Keratinocyte (primary cell): ENCODE data around the gene GINS2. TPM values are rescaled to one million over a fixed set of nuclear protein-coding genes. Genes with fewer than 3 reads are reported as not detected.

Experiments used
- DNase-seq: peaks from one replicate; pipeline ENCODE4 v3.0.0-alpha.2; 2011; ENCODE audit warnings: low read depth, missing footprints, low spot score
- FAIRE-seq: peaks from 2 replicates; lab custom pipeline; 2011; peaks lifted over from hg19 to GRCh38; lab: Jason Lieb, UNC
- H2AFZ ChIP-seq: 2 replicates; pipeline ENCODE4 v1.6.0; 2012; ENCODE audit warnings: low read length, control low read depth, inconsistent platforms; ENCODE audit not compliant: control insufficient read depth
- H3K27ac ChIP-seq: 2 replicates; pipeline ENCODE4 v1.5.1; 2011; ENCODE audit warnings: low read length; ENCODE audit not compliant: control insufficient read depth, insufficient read depth
- H3K27me3 ChIP-seq: 3 replicates; pipeline ENCODE4 v1.6.0; 2011; ENCODE audit warnings: low read length; ENCODE audit not compliant: control insufficient read depth, insufficient read depth; ENCODE audit errors: extremely low read depth
- H3K36me3 ChIP-seq, 2 experiments: 2 replicates in 1 of 2; 3 replicates in 1 of 2; pipeline ENCODE4 v1.5.1; 2011; ENCODE audit warnings: low read length in 2 of 2, mild to moderate bottlenecking in 1 of 2; ENCODE audit not compliant: control insufficient read depth in 2 of 2, insufficient read depth in 2 of 2; ENCODE audit errors: extremely low read depth in 1 of 2
- H3K4me1 ChIP-seq: 3 replicates; pipeline ENCODE4 v1.5.1; 2011; ENCODE audit warnings: low read length; ENCODE audit not compliant: control insufficient read depth, insufficient read depth; ENCODE audit errors: extremely low read depth
- H3K4me2 ChIP-seq: 3 replicates; pipeline ENCODE4 v1.6.0; 2011; ENCODE audit warnings: low read depth, low read length; ENCODE audit not compliant: control insufficient read depth, insufficient read depth; ENCODE audit errors: extremely low read depth
- H3K4me3 ChIP-seq, 3 experiments: fragments of 200-600 bp in 1 of 3; sonication (generic) in 1 of 3; 2 replicates in 2 of 3; 3 replicates in 1 of 3; pipeline ENCODE4 v1.5.1; 2011 to 2016; ENCODE audit warnings: low read length in 3 of 3, mild to moderate bottlenecking in 3 of 3, control low read depth in 2 of 3, inconsistent platforms in 1 of 3, low read depth in 1 of 3, mixed read lengths in 1 of 3, mixed run types in 1 of 3, moderate library complexity in 1 of 3; ENCODE audit not compliant: control insufficient read depth in 2 of 3, insufficient read depth in 2 of 3; ENCODE audit errors: extremely low read depth in 1 of 3
- H3K79me2 ChIP-seq: 2 replicates; pipeline ENCODE4 v1.6.0; 2012; ENCODE audit warnings: low read length; ENCODE audit not compliant: control insufficient read depth, insufficient read depth
- H3K9ac ChIP-seq: 3 replicates; pipeline ENCODE4 v1.6.0; 2011; ENCODE audit warnings: low read length; ENCODE audit not compliant: control insufficient read depth, insufficient read depth; ENCODE audit errors: extremely low read depth
- H3K9me1 ChIP-seq: 3 replicates; pipeline ENCODE4 v1.6.0; 2011; ENCODE audit warnings: low read length; ENCODE audit not compliant: control insufficient read depth, insufficient read depth; ENCODE audit errors: extremely low read depth
- H3K9me3 ChIP-seq: 2 replicates; pipeline ENCODE4 v1.5.1; 2012; ENCODE audit warnings: low read depth, low read length; ENCODE audit not compliant: control insufficient read depth
- H4K20me1 ChIP-seq: 3 replicates; pipeline ENCODE4 v1.6.0; 2011; ENCODE audit warnings: low read length; ENCODE audit not compliant: control insufficient read depth, insufficient read depth; ENCODE audit errors: extremely low read depth
- CTCF ChIP-seq, 3 experiments: IDR thresholded peaks in 1 of 3; conservative IDR thresholded peaks in 1 of 3; optimal IDR thresholded peaks in 1 of 3; 2 replicates in 2 of 3; 3 replicates in 1 of 3; pipeline versions ENCODE3 to v1.5.1; 2011; ENCODE audit warnings: low read length in 3 of 3, mild to moderate bottlenecking in 3 of 3, moderate library complexity in 2 of 3, control low read depth in 1 of 3, inconsistent platforms in 1 of 3; ENCODE audit not compliant: insufficient read depth in 2 of 3; ENCODE audit errors: extremely low read depth in 1 of 3
- EZH2 ChIP-seq: IDR thresholded peaks from one replicate; pipeline ENCODE4 v1.6.1; 2012; ENCODE audit warnings: inconsistent platforms, mild to moderate bottlenecking, low read length, moderate library complexity
- dilution Hi-C: fragments of 300-500 bp; cut with MboI; formaldehyde crosslinking; loops from one replicate; pipeline ENCODE4 v1.7.0; 2020; ENCODE audit warnings: low sequenced_read_pairs; ENCODE audit not compliant: extremely low pct_ligation_motif_present
- polyA plus RNA-seq, 5 experiments: library from polyadenylated mRNA; depleted of rRNA in 3 of 5; stranded (reverse) in 3 of 5; stranded (forward) in 1 of 5; unstranded in 1 of 5; fragments of >200 nt; gene quantifications; 1 replicate in 1 of 5; 2 replicates in 3 of 5; 3 replicates in 1 of 5; pipeline versions ENCODE4 v1.2.1 to v1.2.3, GENCODE V29; 2011 to 2012; ENCODE audit warnings: missing spikeins in 2 of 5, low read depth in 1 of 5, low replicate concordance in 1 of 5

Gene GINS2
- polyA plus RNA-seq, 1 donor (not counting 4 experiments of a cell fraction or from before 2014, with no cell fraction given): 11.2 TPM

- peaks cover 4% of the 10 kb centered on the region for H4K20me1 ChIP-seq
- H3K4me3 ChIP-seq: no peak overlapping the region
- no peaks in the 10 kb centered on the region for H3K27me3 ChIP-seq
- no peak overlapping the region for H3K4me2 ChIP-seq
- dilution Hi-C loops: no loop called here
- H3K27ac ChIP-seq: no peak overlapping the region
- FAIRE-seq (no peak), DNase-seq (no peak)
- peaks cover 2 to 27% of the 10 kb centered on the region in 2 experiments for H3K36me3 ChIP-seq
- no peak overlapping the region for H3K9ac ChIP-seq
- peaks cover 3% of the 10 kb centered on the region for H3K4me1 ChIP-seq
- no peaks in the 10 kb centered on the region for H3K79me2 ChIP-seq
- H3K9me1 ChIP-seq: no peaks in the 10 kb centered on the region
- no peaks in the 10 kb centered on the region for H3K9me3 ChIP-seq
- TF ChIP-seq CTCF (optimal IDR thresholded peaks at IDR 0.05 in 1 of 3, IDR thresholded peaks at IDR 0.05 in 1 of 3, conservative IDR thresholded peaks at IDR 0.05 in 1 of 3; ENCODE audit: extremely low read depth in 1 of 3, insufficient read depth in 2 of 3, low read length in 3 of 3) (no peak), EZH2 (no peak)
- no peak overlapping the region for H2AFZ ChIP-seq
Measured at GRCh38 chr16:85654251-85655095, 34.3 kb downstream of the GINS2 start.

DNA sequence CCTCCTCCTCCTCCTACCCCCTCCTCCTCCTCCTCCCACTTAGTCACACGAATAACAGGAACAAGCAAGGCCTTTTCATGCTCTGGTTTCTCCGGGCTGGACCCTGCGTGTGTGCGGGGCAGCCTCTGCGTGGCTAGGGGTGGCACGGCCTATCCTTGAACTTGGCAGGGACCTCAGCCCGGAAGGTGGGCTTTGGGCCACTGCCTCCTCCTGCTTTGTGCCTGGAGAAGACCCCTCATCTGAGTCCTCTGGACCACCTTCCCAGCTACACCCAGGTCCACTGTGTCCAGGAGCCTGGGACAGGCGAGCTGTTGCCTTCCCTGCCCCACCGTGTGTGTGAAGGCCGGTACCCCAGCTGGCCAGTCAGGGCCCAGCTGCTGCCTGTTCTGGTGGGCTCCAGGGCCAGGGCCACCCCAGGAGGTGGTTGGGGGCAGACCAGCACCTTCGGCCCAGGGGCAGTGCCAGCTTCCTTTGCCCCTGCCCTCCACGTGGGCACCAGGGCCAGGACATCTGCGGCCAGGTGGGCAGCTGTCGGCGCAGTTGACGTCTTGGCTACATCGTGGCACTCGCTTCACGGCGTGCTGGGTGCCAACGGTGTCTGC, 35.4 kb downstream of the GINS2 start:
- no peak for FAIRE-seq
- Histone ChIP-seq H3K4me2 (no peak overlapping the region), H3K79me2 (no peaks in the 10 kb centered on the region), H3K9me3 (no peaks in the 10 kb centered on the region), H3K27ac (no peak overlapping the region), H3K4me1 (peaks cover 3% of the 10 kb centered on the region), H2AFZ (no peak overlapping the region), H3K4me3 (no peak overlapping the region), H3K36me3 (peaks cover 2 to 24% of the 10 kb centered on the region in 2 experiments), H4K20me1 (peaks cover 6% of the 10 kb centered on the region), H3K27me3 (no peaks in the 10 kb centered on the region), H3K9ac (no peak overlapping the region), H3K9me1 (no peaks in the 10 kb centered on the region)
- dilution Hi-C loops: no loop called here
- no peak for TF ChIP-seq CTCF (optimal IDR thresholded peaks at IDR 0.05 in 1 of 3, IDR thresholded peaks at IDR 0.05 in 1 of 3, conservative IDR thresholded peaks at IDR 0.05 in 1 of 3; ENCODE audit: extremely low read depth in 1 of 3, insufficient read depth in 2 of 3, low read length in 3 of 3)
- no peak for TF ChIP-seq EZH2
- no peak for DNase-seq
